Liver (tissue), 3 donors: ENCODE data around the gene RHEX.

Experiments
- GABPA ChIP-seq, 2 donors: IDR thresholded peaks in 1 of 2; conservative IDR thresholded peaks in 1 of 2; 2 replicates each; pipeline ENCODE4 v1.6.1; 2016; ENCODE audit warnings: antibody characterized with exemption in 2 of 2, mild to moderate bottlenecking in 1 of 2, moderate library complexity in 1 of 2
- HNF4A ChIP-seq, 2 donors: conservative IDR thresholded peaks; 2 replicates each; pipeline ENCODE4 v1.6.1; 2016; ENCODE audit warnings: antibody characterized with exemption in 2 of 2, mild to moderate bottlenecking in 2 of 2
- JUND ChIP-seq, 2 donors: IDR thresholded peaks; 2 replicates each; pipeline ENCODE4 v1.6.1; 2016; ENCODE audit warnings: antibody characterized with exemption in 2 of 2
- RAD21 ChIP-seq, 2 donors: IDR thresholded peaks; 2 replicates each; pipeline ENCODE4 v1.6.1; 2016; ENCODE audit warnings: antibody characterized with exemption in 2 of 2, mild to moderate bottlenecking in 2 of 2
- REST ChIP-seq: IDR thresholded peaks from 2 replicates; pipeline ENCODE4 v1.6.1; 2016; ENCODE audit warnings: antibody characterized with exemption, mild to moderate bottlenecking
- TAF1 ChIP-seq: conservative IDR thresholded peaks from 2 replicates; pipeline ENCODE4 v1.6.1; 2016; ENCODE audit warnings: antibody characterized with exemption, mild to moderate bottlenecking
- YY1 ChIP-seq: IDR thresholded peaks from 2 replicates; pipeline ENCODE4 v1.6.1; 2016; ENCODE audit warnings: antibody characterized with exemption, mild to moderate bottlenecking
- ZBTB33 ChIP-seq: IDR thresholded peaks from 2 replicates; pipeline ENCODE4 v1.6.1; 2016; ENCODE audit warnings: antibody characterized with exemption
- TF ChIP-seq, protein P1 (sequence below): fragments of 150-350 bp; IDR thresholded peaks from 2 replicates; pipeline ENCODE4 v1.5.1; 2017; ENCODE audit warnings: improper control_type of control experiment, low read depth, low read length; ENCODE audit not compliant: missing input control
- TF ChIP-seq, protein P2 (sequence below): IDR thresholded peaks from 2 replicates; pipeline ENCODE4 v1.6.1; 2016; ENCODE audit warnings: antibody characterized with exemption
- donor health status: healthy.
- donor health status: healthy.

DNA sequence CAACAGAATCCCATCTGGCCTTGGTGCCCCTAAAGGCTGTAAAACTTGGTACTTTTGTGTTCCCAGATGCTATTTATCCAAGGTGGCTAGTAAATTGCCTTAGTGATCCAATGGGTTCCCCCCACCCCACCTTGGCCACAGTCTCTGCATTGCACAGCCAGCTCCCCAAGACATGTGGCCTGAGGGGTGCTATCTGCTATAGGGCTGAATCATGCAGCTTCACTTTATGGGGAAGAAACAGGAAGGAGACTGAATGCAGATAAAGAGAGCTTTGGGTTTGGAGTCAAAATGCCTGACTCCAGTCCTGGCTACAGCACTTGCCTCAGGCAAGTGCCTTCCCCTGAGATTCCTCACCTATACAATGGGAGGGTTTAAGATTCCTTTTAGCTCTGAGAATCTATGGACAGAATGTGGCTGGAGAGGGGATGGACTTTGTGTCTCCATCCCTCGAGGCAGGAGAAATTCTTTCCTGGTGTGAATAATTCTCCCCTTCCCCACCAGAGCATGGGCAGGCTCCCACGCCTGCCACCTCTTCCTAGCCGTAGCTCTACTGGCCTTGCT, 6.5 kb downstream of the RHEX start:
- TF ChIP-seq ZBTB33: no peak
- TF ChIP-seq, protein P1, sequence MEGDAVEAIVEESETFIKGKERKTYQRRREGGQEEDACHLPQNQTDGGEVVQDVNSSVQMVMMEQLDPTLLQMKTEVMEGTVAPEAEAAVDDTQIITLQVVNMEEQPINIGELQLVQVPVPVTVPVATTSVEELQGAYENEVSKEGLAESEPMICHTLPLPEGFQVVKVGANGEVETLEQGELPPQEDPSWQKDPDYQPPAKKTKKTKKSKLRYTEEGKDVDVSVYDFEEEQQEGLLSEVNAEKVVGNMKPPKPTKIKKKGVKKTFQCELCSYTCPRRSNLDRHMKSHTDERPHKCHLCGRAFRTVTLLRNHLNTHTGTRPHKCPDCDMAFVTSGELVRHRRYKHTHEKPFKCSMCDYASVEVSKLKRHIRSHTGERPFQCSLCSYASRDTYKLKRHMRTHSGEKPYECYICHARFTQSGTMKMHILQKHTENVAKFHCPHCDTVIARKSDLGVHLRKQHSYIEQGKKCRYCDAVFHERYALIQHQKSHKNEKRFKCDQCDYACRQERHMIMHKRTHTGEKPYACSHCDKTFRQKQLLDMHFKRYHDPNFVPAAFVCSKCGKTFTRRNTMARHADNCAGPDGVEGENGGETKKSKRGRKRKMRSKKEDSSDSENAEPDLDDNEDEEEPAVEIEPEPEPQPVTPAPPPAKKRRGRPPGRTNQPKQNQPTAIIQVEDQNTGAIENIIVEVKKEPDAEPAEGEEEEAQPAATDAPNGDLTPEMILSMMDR: no peak
- TF ChIP-seq HNF4A (conservative IDR thresholded peaks at IDR 0.05): no peak
- no peak for TF ChIP-seq GABPA (IDR thresholded peaks at IDR 0.05 in 1 of 2, conservative IDR thresholded peaks at IDR 0.05 in 1 of 2)
- no peak for TF ChIP-seq RAD21 (IDR thresholded peaks at IDR 0.05)
- no peak for TF ChIP-seq JUND (IDR thresholded peaks at IDR 0.05)
- TF ChIP-seq, protein P2, sequence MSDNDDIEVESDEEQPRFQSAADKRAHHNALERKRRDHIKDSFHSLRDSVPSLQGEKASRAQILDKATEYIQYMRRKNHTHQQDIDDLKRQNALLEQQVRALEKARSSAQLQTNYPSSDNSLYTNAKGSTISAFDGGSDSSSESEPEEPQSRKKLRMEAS: no peak
- no peak for TF ChIP-seq REST
- no peak for TF ChIP-seq YY1
- no peak for TF ChIP-seq TAF1
